Putamen (tissue), 1 donor: ENCODE data around the gene GAB2.
A peak's percentile ranks its signal among the peaks of the same experiment; 100 is the strongest.

Experiments
- DNase-seq: peaks from one replicate; pipeline ENCODE4 v3.0.0-alpha.2; 2016; ENCODE audit warnings: low spot score

The GAB2 gene

GRCh38 chr11:78203184-78203583 is 214.4 kb downstream of the GAB2 start:
- no peak for DNase-seq

- DNase-seq, result no peak
These were observed 214.9 kb downstream of the GAB2 start for GRCh38 chr11:78202733-78203167.

GRCh38 chr11:78201096-78201818 is 216.4 kb downstream of the GAB2 start:
- no peak for DNase-seq

- no peak for DNase-seq
These were observed 217.1 kb downstream of the GAB2 start for GRCh38 chr11:78200553-78200952.

GRCh38 chr11:78200061-78200460 is 217.6 kb downstream of the GAB2 start:
- DNase-seq, result no peak

GRCh38 chr11:78199653-78200015 is 218.0 kb downstream of the GAB2 start:
- no peak for DNase-seq

- no peak for DNase-seq
These were observed 218.5 kb downstream of the GAB2 start for GRCh38 chr11:78199015-78199652.

GRCh38 chr11:78197816-78198215 is 219.8 kb downstream of the GAB2 start:
- no peak for DNase-seq

- no peak for DNase-seq
These were observed 220.9 kb downstream of the GAB2 start for GRCh38 chr11:78196661-78197091.

GRCh38 chr11:78195917-78196560 is 221.6 kb downstream of the GAB2 start:
- no peak for DNase-seq

- no peak for DNase-seq
These were observed 223.1 kb downstream of the GAB2 start for GRCh38 chr11:78194490-78194889.

GRCh38 chr11:78193806-78194205 is 223.8 kb downstream of the GAB2 start:
- DNase-seq, result no peak

- DNase-seq, result no peak
These were observed 224.7 kb downstream of the GAB2 start for GRCh38 chr11:78192911-78193351.

GRCh38 chr11:78192223-78192719 is 225.3 kb downstream of the GAB2 start:
- DNase-seq, result no peak

GRCh38 chr11:78190871-78191538 is 226.6 kb downstream of the GAB2 start:
- DNase-seq, result no peak

- DNase-seq, result no peak
These were observed 227.2 kb downstream of the GAB2 start for GRCh38 chr11:78190374-78190773.

GRCh38 chr11:78189851-78190250 is 227.8 kb downstream of the GAB2 start:
- DNase-seq, result no peak

GRCh38 chr11:78189174-78189724 is 228.4 kb downstream of the GAB2 start:
- no peak for DNase-seq

GRCh38 chr11:78188286-78189173 is 229.1 kb downstream of the GAB2 start, which contains the start of the genes KCTD21 and USP35:
Gene KCTD21 (minus strand): TSS chr11:78188626. CDS start chr11:78174554, 14,072 bp downstream.
Gene USP35 (plus strand): TSS chr11:78188919. CDS start chr11:78196246, 7,327 bp downstream.
- DNase-seq, result peak; percentile 96

- peak; percentile 48 for DNase-seq
These were observed 230.0 kb downstream of the GAB2 start for GRCh38 chr11:78187366-78188285.
